Measurements from ENCODE around the gene BCKDHA. TPM values are rescaled to one million over a fixed set of nuclear protein-coding genes. Genes with fewer than 3 reads are reported as not detected.

BCKDHA gene
- total and polyA plus RNA-seq, 9 of the 15 experiments (the other 6 are each of a cell fraction or from before 2014, with no cell fraction given): 4.5 to 52.5 (median 14.1) TPM

DNA sequence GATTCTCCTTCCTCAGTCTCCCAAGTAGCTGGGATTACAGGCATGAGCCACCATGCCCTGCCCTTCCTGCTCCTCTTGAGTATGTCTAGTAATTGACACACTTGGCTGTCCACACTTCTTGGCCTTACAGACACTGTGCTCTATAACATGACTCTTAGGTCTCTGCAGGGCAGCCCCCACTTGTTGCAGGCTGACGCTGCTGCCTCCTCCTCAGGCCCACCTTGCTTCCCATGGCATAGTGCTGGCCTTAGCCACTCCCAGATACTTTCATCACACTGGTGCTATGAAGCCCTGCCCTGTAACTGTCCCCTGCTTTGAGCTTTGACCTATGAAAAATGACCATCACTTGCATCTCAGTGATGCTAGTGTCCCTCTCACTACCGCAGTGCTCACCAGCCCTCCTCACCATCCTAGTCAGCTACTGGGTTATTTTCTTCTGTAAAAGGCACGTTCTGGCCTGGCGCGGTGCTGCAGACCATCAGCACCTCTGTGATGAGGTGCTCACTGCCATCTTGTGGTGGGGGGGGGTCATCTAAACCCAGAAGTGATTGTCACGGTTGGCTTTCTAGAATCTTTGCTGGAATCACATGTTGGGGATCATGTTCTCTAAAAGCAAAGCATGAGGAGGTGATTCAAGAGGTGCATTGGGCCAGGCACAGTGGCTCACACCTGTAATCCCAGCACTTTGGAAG is 55.1 kb downstream of the BCKDHA start:
- no TSS peak for BruUV-seq (replicated peaks)
- 1% methylated on average over 6 of the region's 6 CpGs for WGBS (ENCODE audit: insufficient coverage, low coverage, missing lambda C conversion rate)
- peaks cover 0 to 4% of the 10 kb centered on the region in 2 experiments; a peak in 1 of 5 replicates for H3K4me1 ChIP-seq (replicated peaks in 1 of 2; ENCODE audit: control insufficient read depth in 2 of 2, insufficient read depth in 2 of 2, low read length in 2 of 2)
- intact Hi-C loops (cut with micrococcal nuclease): no loop called here
- no peak overlapping the region for H3K9ac ChIP-seq (ENCODE audit: insufficient read depth in 1 of 2, low read depth in 2 of 2, low read length in 2 of 2)
- no peak overlapping the region for H3K4me3 ChIP-seq
- TF ChIP-seq, protein P1, sequence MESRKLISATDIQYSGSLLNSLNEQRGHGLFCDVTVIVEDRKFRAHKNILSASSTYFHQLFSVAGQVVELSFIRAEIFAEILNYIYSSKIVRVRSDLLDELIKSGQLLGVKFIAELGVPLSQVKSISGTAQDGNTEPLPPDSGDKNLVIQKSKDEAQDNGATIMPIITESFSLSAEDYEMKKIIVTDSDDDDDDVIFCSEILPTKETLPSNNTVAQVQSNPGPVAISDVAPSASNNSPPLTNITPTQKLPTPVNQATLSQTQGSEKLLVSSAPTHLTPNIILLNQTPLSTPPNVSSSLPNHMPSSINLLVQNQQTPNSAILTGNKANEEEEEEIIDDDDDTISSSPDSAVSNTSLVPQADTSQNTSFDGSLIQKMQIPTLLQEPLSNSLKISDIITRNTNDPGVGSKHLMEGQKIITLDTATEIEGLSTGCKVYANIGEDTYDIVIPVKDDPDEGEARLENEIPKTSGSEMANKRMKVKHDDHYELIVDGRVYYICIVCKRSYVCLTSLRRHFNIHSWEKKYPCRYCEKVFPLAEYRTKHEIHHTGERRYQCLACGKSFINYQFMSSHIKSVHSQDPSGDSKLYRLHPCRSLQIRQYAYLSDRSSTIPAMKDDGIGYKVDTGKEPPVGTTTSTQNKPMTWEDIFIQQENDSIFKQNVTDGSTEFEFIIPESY (CRISPR knock-in tag; IDR thresholded peaks at IDR 0.05): no peak
- TF ChIP-seq, protein P2, sequence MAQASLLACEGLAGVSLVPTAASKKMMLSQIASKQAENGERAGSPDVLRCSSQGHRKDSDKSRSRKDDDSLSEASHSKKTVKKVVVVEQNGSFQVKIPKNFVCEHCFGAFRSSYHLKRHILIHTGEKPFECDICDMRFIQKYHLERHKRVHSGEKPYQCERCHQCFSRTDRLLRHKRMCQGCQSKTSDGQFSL (CRISPR knock-in tag; IDR thresholded peaks at IDR 0.05): 0 out of 2 replicates have a peak, but pooled peaks have one; percentile 33
- TF ChIP-seq, protein P2 (tag; IDR thresholded peaks at IDR 0.05): no peak
- peak in 1 of 2 experiments; percentile 22; a peak in 1 of 4 replicates for TF ChIP-seq RAD21 (CRISPR knock-in tag; conservative IDR thresholded peaks at IDR 0.05 in 1 of 2, IDR thresholded peaks at IDR 0.05 in 1 of 2)
- TF ChIP-seq, protein P3, sequence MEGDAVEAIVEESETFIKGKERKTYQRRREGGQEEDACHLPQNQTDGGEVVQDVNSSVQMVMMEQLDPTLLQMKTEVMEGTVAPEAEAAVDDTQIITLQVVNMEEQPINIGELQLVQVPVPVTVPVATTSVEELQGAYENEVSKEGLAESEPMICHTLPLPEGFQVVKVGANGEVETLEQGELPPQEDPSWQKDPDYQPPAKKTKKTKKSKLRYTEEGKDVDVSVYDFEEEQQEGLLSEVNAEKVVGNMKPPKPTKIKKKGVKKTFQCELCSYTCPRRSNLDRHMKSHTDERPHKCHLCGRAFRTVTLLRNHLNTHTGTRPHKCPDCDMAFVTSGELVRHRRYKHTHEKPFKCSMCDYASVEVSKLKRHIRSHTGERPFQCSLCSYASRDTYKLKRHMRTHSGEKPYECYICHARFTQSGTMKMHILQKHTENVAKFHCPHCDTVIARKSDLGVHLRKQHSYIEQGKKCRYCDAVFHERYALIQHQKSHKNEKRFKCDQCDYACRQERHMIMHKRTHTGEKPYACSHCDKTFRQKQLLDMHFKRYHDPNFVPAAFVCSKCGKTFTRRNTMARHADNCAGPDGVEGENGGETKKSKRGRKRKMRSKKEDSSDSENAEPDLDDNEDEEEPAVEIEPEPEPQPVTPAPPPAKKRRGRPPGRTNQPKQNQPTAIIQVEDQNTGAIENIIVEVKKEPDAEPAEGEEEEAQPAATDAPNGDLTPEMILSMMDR (IDR thresholded peaks at IDR 0.05 in 2 of 3, conservative IDR thresholded peaks at IDR 0.05 in 1 of 3; ENCODE audit: insufficient read depth in 2 of 3, low read depth in 1 of 3, low read length in 3 of 3): peak; percentile 30 to 66 (median 30); a peak in 3 of 6 replicates
- H3K79me2 ChIP-seq (ENCODE audit: control insufficient read depth, insufficient read depth, low read length): no peaks in the 10 kb centered on the region
- H3K27me3 ChIP-seq (ENCODE audit: control insufficient read depth in 2 of 2, insufficient read depth in 2 of 2, low read length in 2 of 2): peaks cover 0 to 6% of the 10 kb centered on the region in 2 experiments; a peak in 1 of 5 replicates
- no peaks in the 10 kb centered on the region for H3K9me1 ChIP-seq (ENCODE audit: control insufficient read depth, insufficient read depth, low read length)
- ChIA-PET POLR2A (no interaction called here), CTCF (ENCODE audit: low intra/inter-chr PET ratio) (interaction anchor here (0.6 kb wide), 2 partner anchors 333 to 1185 kb away, joined by 3 to 4 read pairs; no protein-coding TSS in a partner anchor)
- no peaks in the 10 kb centered on the region for H4K20me1 ChIP-seq (replicated peaks; ENCODE audit: control insufficient read depth, insufficient read depth, low read length)
- FAIRE-seq: no peak
- H3K4me2 ChIP-seq (ENCODE audit: insufficient read depth, low read length): no peak overlapping the region
- in situ Hi-C loops (cut with MboI): no loop called here
- no peaks in the 10 kb centered on the region for H3K36me3 ChIP-seq (ENCODE audit: control insufficient read depth, insufficient read depth, low read length)
- no peak overlapping the region for H2AFZ ChIP-seq (ENCODE audit: low read depth, low read length)
- 0 out of 3 replicates have a peak, but pooled peaks have one; percentile 46 for ATAC-seq
- no peak for DNase-seq (ENCODE audit: extremely low read depth in 1 of 4, low spot score in 3 of 4)
- H3K9me3 ChIP-seq (replicated peaks; ENCODE audit: control insufficient read depth, insufficient read depth, low read depth, low read length): no peaks in the 10 kb centered on the region
- no peak overlapping the region for H3K27ac ChIP-seq (ENCODE audit: extremely low read depth, low read depth, low read length)

Data from K562 (cell line).